AG20443 (cell line): ENCODE results near the gene KRTAP10-12.
"Not testable (repeated sequence)": the region's sequence is repeated elsewhere in the genome, so short reads cannot be mapped to it uniquely, and the experiment has no call there.

ENCODE experiments used
- DNase-seq: peaks from one replicate; pipeline ENCODE4 v3.0.0; 2012; ENCODE audit warnings: low spot score, mixed read lengths

Gene KRTAP10-12

DNA sequence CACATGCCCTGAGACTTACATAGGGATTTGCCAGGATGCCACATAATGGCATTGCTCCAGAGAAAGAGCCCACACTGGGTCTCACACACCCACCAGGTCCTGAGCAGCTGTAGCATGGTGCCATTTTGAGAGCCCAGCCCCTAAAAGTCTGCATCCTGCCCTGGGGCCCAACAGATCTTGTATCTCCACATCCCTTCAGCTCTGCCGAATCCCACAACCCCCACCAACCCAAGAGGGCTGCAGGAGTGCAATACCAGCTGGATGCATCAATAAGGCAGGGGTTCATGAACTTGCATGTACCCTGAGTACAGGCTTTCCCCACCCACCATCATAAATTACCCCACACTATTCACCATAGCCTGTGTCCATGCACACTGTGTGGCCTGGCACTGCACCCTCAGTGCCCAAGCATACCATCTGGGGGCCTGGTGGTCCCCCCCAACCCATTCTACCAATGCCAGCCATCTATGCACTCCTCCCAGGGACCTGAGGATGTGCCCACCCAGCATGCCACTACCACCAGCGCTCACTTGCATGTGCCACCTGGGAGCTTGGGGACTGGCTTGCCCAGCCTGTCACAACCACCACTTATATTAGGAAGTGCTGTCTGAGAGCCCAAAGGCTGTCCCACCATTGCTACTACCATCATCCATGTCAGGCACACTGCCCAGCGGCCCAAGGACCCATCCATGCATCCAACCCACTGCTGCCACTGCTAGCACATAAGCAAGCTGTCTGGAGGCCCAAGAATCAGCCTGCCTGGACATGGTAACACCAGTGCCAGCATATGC lies 26.1 kb upstream of the KRTAP10-12 start:
- no peak for DNase-seq

DNA sequence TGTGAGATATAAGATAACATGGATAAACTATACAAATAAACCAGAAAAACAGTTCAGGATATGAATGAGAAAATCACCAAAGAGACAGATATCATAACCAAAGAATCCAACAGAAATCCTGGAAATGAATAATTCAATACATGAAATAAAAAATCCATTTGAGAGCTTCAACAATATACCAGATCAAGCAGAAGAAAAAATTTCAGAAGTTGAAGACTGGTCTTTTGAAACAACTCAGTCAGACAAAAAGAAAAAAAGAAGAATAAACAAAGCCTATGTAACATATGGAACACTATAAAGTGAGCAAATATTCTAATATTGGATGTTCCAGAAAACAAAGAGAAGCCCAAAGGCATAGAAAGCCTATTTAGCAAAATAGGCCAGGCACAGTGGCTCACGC lies 25.1 kb upstream of the KRTAP10-12 start:
- DNase-seq: no peak

DNA sequence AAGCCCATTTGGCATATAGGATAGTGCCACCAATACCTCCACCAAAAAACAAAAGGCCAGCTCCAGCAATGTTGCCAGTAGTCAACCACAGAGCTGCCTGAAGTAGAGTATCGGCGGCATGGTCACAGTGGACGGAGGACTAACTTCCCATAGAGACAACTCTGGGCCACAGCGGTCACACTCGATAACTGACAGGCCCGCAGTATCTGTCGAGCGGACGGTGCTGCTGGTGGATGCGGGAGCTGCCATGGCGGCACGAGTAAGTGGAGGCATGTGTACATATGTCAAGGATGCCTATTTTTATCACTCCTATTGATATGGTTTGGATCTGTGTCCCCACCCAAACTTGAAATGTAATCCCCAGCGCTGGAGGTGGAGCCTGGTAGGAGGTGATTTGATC lies 19.1 kb upstream of the KRTAP10-12 start:
- no peak for DNase-seq

DNA sequence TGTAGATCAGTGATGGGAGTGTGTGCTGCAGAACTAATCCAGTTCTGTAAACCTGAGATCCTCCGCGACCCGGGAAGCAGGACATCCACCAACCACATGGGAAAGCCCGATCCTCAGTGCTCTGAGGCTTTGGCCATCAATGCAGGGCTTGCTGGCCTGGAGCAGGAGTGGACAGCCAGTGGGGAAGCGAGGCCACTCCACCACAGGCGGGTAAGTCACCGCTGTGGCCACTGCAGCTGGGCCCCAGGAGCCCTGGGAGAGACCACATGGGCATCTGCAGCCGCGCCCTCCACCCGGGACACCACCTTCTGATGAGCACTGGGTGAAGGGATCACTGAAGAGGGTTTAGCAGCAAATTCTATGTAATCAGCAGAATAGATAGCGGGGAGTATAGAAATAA lies 15.8 kb upstream of the KRTAP10-12 start:
- DNase-seq: no peak

- DNase-seq: no peak
These were observed 15.0 kb upstream of the KRTAP10-12 start, which contains the start of gene KRTAP12-1 for GRCh38 chr21:44681861-44682579. Gene KRTAP12-1 (minus strand): TSS chr21:44682163. CDS start chr21:44682123, 40 bp downstream.

- DNase-seq: no peak
These were observed 14.3 kb upstream of the KRTAP10-12 start for GRCh38 chr21:44682580-44683151.

GRCh38 chr21:44684077-44684476 lies 12.9 kb upstream of the KRTAP10-12 start:
- DNase-seq: no peak

- DNase-seq: no peak
These were observed 12.5 kb upstream of the KRTAP10-12 start for GRCh38 chr21:44684483-44684882.

DNA sequence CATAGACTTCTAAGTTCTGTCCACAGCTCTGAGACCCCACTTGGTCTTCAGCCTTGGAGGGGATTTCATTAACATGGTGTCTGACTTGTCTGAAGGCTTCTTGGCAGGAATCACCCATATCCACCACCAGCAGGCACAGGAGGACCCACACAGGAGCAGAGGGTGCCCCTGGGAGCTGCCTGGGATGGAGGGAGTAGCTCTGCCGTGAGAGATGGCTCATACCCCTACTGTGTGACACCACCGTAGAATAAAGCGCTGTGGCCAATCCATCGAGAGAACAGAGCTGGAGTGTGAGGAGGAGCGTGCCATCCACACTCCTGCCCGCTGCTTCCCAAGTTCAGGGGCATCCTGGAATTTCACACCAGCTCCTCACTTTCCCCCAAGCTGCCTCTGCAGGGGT lies 11.9 kb upstream of the KRTAP10-12 start:
- DNase-seq: not testable (repeated sequence)

DNA sequence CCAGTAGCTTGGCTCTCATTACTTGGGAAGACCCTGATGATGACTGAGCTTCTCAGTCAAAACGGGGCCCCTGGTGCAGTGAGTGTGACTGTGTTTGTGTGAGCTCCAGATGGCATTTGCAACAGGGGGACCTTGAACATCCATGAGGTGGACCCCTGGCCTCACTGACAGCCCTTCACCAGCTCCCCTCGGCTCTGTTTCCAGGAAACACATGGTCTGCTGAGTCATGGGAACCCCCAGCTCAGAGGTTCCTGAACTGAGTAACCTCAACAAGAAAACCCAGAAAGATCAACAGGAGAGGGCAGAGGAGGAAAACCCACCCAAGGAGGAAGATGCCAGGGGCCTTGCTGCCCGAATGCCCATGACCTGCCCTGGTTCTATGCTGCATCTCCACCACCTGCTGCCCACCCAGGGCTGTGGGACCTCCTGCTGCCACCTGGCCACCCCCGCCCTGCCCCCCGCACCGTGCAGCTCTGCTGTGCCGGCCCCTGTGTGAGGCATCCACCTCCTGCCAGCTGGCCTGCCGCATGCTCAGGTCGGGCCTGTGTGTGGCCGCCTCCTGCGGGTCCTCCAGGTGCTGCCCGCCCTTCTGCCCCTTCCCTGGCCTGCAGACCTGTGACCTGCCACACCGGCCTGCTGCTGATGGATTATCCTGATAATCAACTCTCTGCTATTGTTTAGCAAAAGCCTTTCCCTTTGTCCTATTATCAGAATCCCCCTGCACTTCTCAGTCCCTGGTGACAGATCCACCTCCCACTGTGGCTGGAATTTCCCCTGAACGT lies 10.8 kb upstream of the KRTAP10-12 start:
- DNase-seq: no peak

DNA sequence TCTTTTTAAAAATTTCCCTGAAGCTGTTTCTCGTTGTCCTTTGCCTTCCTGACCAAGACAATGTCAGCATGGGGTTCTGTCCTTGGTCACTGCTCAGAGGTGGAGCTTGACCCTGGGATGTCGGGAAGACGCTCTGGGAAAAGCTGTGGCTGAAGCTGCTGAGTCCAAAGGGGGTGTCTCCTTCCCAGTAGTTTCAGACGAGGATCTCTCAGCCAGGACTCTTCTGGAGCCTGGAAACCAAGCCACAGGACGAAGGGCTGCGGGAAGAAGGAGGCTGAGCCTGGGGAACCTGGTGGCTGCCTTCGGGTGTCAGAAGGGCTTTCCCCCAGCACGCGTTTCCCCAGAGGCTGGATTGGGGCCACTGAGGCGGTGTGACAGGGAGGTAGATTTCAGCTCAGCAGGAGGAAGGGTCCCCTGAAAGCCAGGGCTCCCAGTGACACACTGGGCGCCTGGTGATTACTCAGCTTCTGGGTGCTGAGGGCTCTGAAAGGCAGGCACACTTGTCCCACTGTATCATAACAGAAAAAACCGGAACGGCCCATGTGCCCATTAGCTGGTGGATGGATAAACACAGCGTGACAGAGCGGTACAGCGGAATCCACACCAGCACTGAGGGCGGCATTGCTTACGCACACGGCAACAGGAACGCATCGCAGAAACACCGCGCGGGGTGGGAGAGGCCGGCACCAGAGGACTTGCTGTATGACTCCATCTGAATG lies 10.0 kb upstream of the KRTAP10-12 start:
- no peak for DNase-seq

DNA sequence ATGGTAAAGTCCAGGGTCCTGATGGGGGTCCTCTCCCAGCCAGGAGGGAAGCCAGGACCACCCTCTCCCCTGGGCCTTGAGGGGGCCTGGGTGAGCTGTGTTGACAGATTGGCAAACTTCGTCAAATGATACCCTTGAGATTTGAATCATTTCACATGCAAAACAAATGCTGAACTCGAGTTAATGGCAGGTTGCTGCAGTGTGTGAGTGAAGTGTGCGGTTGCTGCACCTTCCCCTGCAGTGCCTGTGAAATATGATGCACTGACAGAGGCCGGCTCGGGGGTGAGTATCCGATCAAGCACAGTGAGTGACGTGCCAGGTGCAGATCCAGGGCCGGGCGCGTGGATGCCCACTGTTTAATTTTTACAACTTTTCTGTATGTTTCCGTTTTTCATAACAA lies 9.3 kb upstream of the KRTAP10-12 start:
- DNase-seq: no peak

- DNase-seq: not testable (repeated sequence)
These were observed 7.2 kb upstream of the KRTAP10-12 start for GRCh38 chr21:44689740-44690139.

DNA sequence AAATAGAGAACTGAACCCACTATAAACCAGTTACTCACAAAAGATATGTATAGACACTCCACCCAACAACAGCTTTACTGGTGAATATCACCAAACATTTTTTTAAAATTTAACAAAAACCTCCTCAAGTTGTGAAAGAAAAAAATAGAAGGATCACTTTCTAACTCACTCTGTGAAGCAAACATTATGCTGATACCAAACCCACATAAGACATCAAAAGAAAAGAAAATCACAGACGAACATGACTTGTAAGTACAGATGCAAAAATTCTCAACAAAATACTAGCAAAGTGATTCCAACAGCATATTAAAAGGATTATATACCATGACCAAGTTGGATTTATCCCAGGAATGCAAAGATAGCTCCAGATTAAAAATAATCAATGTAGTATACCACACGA lies 5.3 kb upstream of the KRTAP10-12 start:
- DNase-seq: no peak

DNA sequence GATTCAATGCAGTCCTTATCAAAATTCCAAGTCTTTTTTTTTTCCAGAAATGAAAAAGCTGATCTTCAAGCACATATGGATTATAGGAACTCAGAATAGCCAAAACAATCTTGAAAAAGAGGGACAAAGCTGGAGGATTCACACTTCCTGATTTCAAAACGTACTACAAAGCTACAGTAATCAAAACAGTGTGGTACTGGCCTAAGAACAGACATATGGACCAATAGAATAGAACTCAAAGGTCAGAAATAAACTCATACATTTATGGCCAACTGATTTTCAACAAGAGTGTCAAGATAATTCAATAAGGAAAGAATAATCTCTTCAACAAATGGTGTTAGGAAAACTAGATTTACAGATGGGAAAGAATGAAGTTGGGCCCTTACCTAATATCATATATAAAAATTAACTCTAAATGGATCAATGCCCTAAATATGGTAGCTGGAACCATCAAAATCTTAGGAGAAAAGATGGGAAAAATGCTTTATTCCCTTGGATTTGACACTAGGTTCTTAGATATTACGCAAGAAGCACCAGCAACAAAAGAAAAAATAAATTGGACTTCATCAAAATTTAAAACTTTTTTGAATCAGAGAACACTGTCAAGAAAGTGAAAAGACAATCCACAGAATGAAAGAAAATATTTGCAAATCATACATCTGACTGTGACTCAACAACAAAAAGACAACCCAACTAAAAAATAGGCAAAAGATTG lies 4.0 kb upstream of the KRTAP10-12 start:
- no peak for DNase-seq

GRCh38 chr21:44694776-44695175 lies 2.2 kb upstream of the KRTAP10-12 start:
- no peak for DNase-seq

GRCh38 chr21:44695184-44695583 lies 1.8 kb upstream of the KRTAP10-12 start:
- peak; percentile 7 for DNase-seq

- no peak for DNase-seq
These were observed 1.3 kb upstream of the KRTAP10-12 start for GRCh38 chr21:44695641-44696040.

- DNase-seq: no peak
These were observed 400 bp upstream of the KRTAP10-12 start for GRCh38 chr21:44696572-44696971.

DNA sequence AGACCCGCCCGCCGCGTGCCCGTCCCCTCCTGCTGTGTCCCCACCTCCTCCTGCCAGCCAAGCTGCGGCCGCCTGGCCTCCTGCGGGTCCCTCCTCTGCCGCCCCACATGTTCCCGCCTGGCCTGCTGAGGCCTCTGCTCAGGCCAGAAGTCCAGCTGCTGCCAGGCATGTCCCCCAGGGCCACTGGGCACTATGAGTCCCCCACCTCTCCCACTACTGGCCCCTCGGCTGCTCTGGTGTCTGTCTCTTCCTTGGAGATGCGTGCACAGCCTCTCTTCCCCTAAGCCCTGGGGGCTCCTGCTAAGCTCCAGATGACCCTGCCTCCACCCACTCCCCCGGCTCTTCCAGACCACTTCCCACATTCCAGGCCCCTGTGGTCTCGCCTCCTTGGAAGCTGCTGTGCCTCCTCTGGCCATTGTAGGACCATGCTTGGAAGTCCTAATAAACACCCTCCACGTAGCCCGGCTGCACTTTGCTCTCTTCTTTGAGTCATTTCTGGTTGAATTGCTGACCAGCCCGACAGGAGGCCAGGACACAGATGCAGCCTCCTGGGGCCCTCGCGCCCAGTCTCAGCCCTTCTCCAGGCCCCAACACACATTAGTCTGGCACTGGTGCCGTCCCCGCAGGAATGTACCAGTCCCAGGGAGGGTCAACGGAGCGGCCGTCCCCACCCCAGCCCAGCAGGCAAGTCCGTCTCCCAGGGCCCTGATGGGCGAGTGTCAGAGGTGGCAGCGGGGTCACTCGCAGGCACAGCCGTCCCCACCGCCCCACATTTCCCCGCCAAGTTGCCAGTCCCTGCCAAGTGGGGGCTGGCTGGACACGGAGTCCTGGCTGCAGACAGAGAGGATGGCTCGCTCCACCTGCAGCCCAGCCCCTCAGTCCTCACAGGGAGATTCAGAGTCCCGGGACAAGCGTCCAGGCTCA lies 1.1 kb downstream of the KRTAP10-12 start:
- no peak for DNase-seq
